HEK293 (cell line): Measurements from ENCODE around the gene RNF34.
"Not testable (repeated sequence)": the region's sequence is repeated elsewhere in the genome, so short reads cannot be mapped to it uniquely, and the experiment has no call there.

Source experiments
- CTCF ChIA-PET: fragments of 350-600 bp; formaldehyde crosslinking; extraction: SDS; loops from one replicate; lab custom pipeline; 2021; ENCODE audit warnings: antibody characterized with exemption; lab: Yijun Ruan, JAX
- POLR2A ChIA-PET: fragments of 300-600 bp; formaldehyde crosslinking; extraction: SDS; loops from one replicate; lab custom pipeline; 2020; ENCODE audit warnings: antibody characterized with exemption, inconsistent platforms; lab: Yijun Ruan, JAX
- H3K27ac ChIP-seq: fragments of 200-500 bp; sonication (Bioruptor generic); 2 replicates; pipeline ENCODE4 v1.5.1; 2014; ENCODE audit warnings: low read depth, low read length, control low read depth, inconsistent platforms; ENCODE audit errors: extremely low read depth
- H3K36me3 ChIP-seq, 2 experiments: fragments of 200-500 bp in 1 of 2; sonication (Bioruptor generic) in 1 of 2; 1 replicate in 1 of 2; 2 replicates in 1 of 2; pipeline ENCODE4 v1.5.1; 2014 to 2017; ENCODE audit warnings: inconsistent platforms in 2 of 2, low read length in 2 of 2; ENCODE audit not compliant: control insufficient read depth in 2 of 2, insufficient read depth in 1 of 2
- H3K4me1 ChIP-seq: fragments of 200-500 bp; sonication (Bioruptor generic); 2 replicates; pipeline ENCODE4 v1.5.1; 2014; ENCODE audit warnings: mild to moderate bottlenecking, low read length, inconsistent platforms; ENCODE audit not compliant: control insufficient read depth, insufficient read depth
- H3K4me3 ChIP-seq: 2 replicates; pipeline ENCODE4 v1.5.1; 2011; ENCODE audit warnings: low read depth, mild to moderate bottlenecking, control low read depth, low read length, moderate library complexity
- H3K9me3 ChIP-seq: fragments of 200-500 bp; sonication (Bioruptor generic); 2 replicates; pipeline ENCODE4 v1.5.1; 2014; ENCODE audit warnings: low read depth, low read length, inconsistent platforms; ENCODE audit not compliant: control insufficient read depth, insufficient read depth
- CTCF ChIP-seq: fragments of 450-650 bp; formaldehyde crosslinking; IDR thresholded peaks from 2 replicates; pipeline ENCODE4 v1.5.1; 2016; ENCODE audit warnings: missing biosample characterization, missing genetic modification characterization
- GLI2 ChIP-seq: fragments of 450-650 bp; formaldehyde crosslinking; IDR thresholded peaks from 2 replicates; pipeline ENCODE4; 2017; ENCODE audit warnings: missing biosample characterization, missing genetic modification characterization, low read depth, borderline replicate concordance
- IKZF3 ChIP-seq: fragments of 450-650 bp; IDR thresholded peaks from 2 replicates; pipeline ENCODE4 v1.5.0; 2018; ENCODE audit warnings: missing biosample characterization, mild to moderate bottlenecking, missing genetic modification characterization, moderate library complexity
- KLF16 ChIP-seq: fragments of 450-650 bp; formaldehyde crosslinking; IDR thresholded peaks from 2 replicates; pipeline ENCODE4 v1.5.1; 2017; ENCODE audit warnings: missing biosample characterization, missing genetic modification characterization
- PRDM10 ChIP-seq: fragments of 450-650 bp; formaldehyde crosslinking; IDR thresholded peaks from 2 replicates; pipeline ENCODE4 v1.5.1; 2016; ENCODE audit warnings: missing biosample characterization, missing genetic modification characterization
- SP2 ChIP-seq: fragments of 450-650 bp; formaldehyde crosslinking; IDR thresholded peaks from 2 replicates; pipeline ENCODE4 v1.5.1; 2016; ENCODE audit warnings: missing biosample characterization, missing genetic modification characterization
- SP7 ChIP-seq: fragments of 450-650 bp; formaldehyde crosslinking; IDR thresholded peaks from 2 replicates; pipeline ENCODE4 v1.5.1; 2016; ENCODE audit warnings: missing biosample characterization, missing genetic modification characterization
- ZBTB48 ChIP-seq: fragments of 450-650 bp; formaldehyde crosslinking; IDR thresholded peaks from 2 replicates; pipeline ENCODE4 v1.5.1; 2016; ENCODE audit warnings: missing biosample characterization, missing genetic modification characterization
- ZNF121 ChIP-seq: fragments of 450-650 bp; formaldehyde crosslinking; IDR thresholded peaks from 2 replicates; pipeline ENCODE4 v1.5.1; 2016; ENCODE audit warnings: missing biosample characterization, missing genetic modification characterization
- ZNF175 ChIP-seq: fragments of 450-650 bp; formaldehyde crosslinking; IDR thresholded peaks from 2 replicates; pipeline ENCODE4 v1.5.1; 2016; ENCODE audit warnings: missing biosample characterization, missing genetic modification characterization
- ZNF302 ChIP-seq: fragments of 450-650 bp; formaldehyde crosslinking; IDR thresholded peaks from 2 replicates; pipeline ENCODE4 v1.5.1; 2016; ENCODE audit warnings: missing biosample characterization, missing genetic modification characterization, low read depth
- ZNF560 ChIP-seq: fragments of 450-650 bp; formaldehyde crosslinking; IDR thresholded peaks from 2 replicates; pipeline ENCODE4 v1.5.1; 2017; ENCODE audit warnings: missing biosample characterization, missing genetic modification characterization, borderline replicate concordance
- ZNF580 ChIP-seq: fragments of 450-650 bp; formaldehyde crosslinking; IDR thresholded peaks from 2 replicates; pipeline ENCODE4 v1.5.1; 2016; ENCODE audit warnings: missing biosample characterization, missing genetic modification characterization
- ZNF658 ChIP-seq: fragments of 450-650 bp; formaldehyde crosslinking; IDR thresholded peaks from 2 replicates; pipeline ENCODE4; 2016; ENCODE audit warnings: missing biosample characterization, missing genetic modification characterization
- ZNF692 ChIP-seq: fragments of 450-650 bp; formaldehyde crosslinking; IDR thresholded peaks from 2 replicates; pipeline ENCODE4 v1.5.1; 2016; ENCODE audit warnings: missing biosample characterization, missing genetic modification characterization
- ZSCAN16 ChIP-seq: fragments of 450-650 bp; formaldehyde crosslinking; IDR thresholded peaks from 2 replicates; pipeline ENCODE4 v1.5.1; 2016; ENCODE audit warnings: missing biosample characterization, missing genetic modification characterization

RNF34 gene

GRCh38 chr12:121383601-121384021, 16.3 kb upstream of the RNF34 start:
- TF ChIP-seq ZNF580 (tag by site-specific recombination) (peak; percentile 77; the same call in 1 of the 2 replicates), PRDM10 (tag by site-specific recombination) (no peak), CTCF (tag by site-specific recombination) (peak; percentile 17; the same call in 1 of the 2 replicates)
- H3K4me3 ChIP-seq, result no peak overlapping the region
- no peaks in the 10 kb centered on the region for H3K9me3 ChIP-seq
- H3K27ac ChIP-seq, result no peak overlapping the region
- H3K4me1 ChIP-seq, result no peaks in the 10 kb centered on the region
- H3K36me3 ChIP-seq, result no peaks in the 10 kb centered on the region
- ChIA-PET POLR2A (interaction anchor here (0.6 to 2.2 kb wide), 3 partner anchors 9 to 42 kb away, joined by 3 to 5 read pairs (median 4); partner anchors contain the start of gene ANAPC5), CTCF (interaction anchor here (0.5 to 1.9 kb wide), 12 partner anchors 8 to 379 kb away, joined by 3 to 6 read pairs (median 3); no protein-coding TSS in a partner anchor)

- H3K4me1 ChIP-seq, H3K27ac ChIP-seq, H3K9me3 ChIP-seq, H3K4me3 ChIP-seq, H3K36me3 ChIP-seq: not testable (repeated sequence)
- POLR2A ChIA-PET, result interaction anchor here (0.6 to 2.5 kb wide), 2 partner anchors 15 to 42 kb away, joined by 3 to 9 read pairs; partner anchors contain the start of gene RNF34
- 0 out of 2 replicates have a peak, but pooled peaks have one; percentile 66 for TF ChIP-seq ZNF121 (tag by site-specific recombination)
- CTCF ChIA-PET, result interaction anchor here (1.9 kb wide), 1 partner anchor 34 kb away, joined by 4 read pairs; no protein-coding TSS in a partner anchor
These were observed 15.0 kb upstream of the RNF34 start for GRCh38 chr12:121384891-121385290.

GRCh38 chr12:121388421-121388981, 11.4 kb upstream of the RNF34 start:
- CTCF ChIA-PET, result no interaction called here

GRCh38 chr12:121390856-121391255, 9.1 kb upstream of the RNF34 start:
- POLR2A ChIA-PET, result interaction anchor here (1.2 kb wide), 1 partner anchor 9 kb away, joined by 3 read pairs; no protein-coding TSS in a partner anchor
- TF ChIP-seq ZNF692 (tag by site-specific recombination) (no peak), GLI2 (tag by site-specific recombination) (no peak), ZBTB48 (tag by site-specific recombination) (no peak)
- TF ChIP-seq, all 188 proteins: peak for 0
- no peaks in the 10 kb centered on the region for H3K9me3 ChIP-seq
- no peak overlapping the region for H3K27ac ChIP-seq
- H3K4me1 ChIP-seq, result no peaks in the 10 kb centered on the region
- CTCF ChIA-PET, result no interaction called here
- no peak overlapping the region for H3K4me3 ChIP-seq
- no peaks in the 10 kb centered on the region for H3K36me3 ChIP-seq

More at GRCh38 chr12:121388421-121388981, 11.4 kb upstream of the RNF34 start:
- no peaks in the 10 kb centered on the region for H3K9me3 ChIP-seq
- no peak overlapping the region for H3K4me3 ChIP-seq
- no peaks in the 10 kb centered on the region for H3K4me1 ChIP-seq
- H3K27ac ChIP-seq, result no peak overlapping the region
- POLR2A ChIA-PET, result interaction anchor here (1.1 kb wide), 1 partner anchor 11 kb away, joined by 3 read pairs; the partner anchor contains the start of gene RNF34
- TF ChIP-seq ZSCAN16 (tag by site-specific recombination) (no peak), IKZF3 (tag by site-specific recombination) (no peak), ZNF560 (tag by site-specific recombination) (no peak), ZNF658 (tag by site-specific recombination) (no peak), SP2 (tag by site-specific recombination) (no peak), ZNF302 (tag by site-specific recombination) (no peak), ZNF175 (tag by site-specific recombination) (no peak), KLF16 (tag by site-specific recombination) (no peak), SP7 (tag by site-specific recombination) (no peak)
- no peaks in the 10 kb centered on the region for H3K36me3 ChIP-seq
